Liver (tissue), 9 donors: ENCODE measurements around the gene WFDC2. TPM values are rescaled to one million over a fixed set of nuclear protein-coding genes. Genes with fewer than 3 reads are reported as not detected.

ENCODE experiments used
- DNase-seq: peaks from one replicate; pipeline ENCODE4 v3.0.0-alpha.2; 2017; ENCODE audit warnings: low spot score
- H3K27ac ChIP-seq, 2 donors: one replicate each; pipeline ENCODE4 v1.7.0; 2013; ENCODE audit warnings: inconsistent platforms in 2 of 2, low read length in 2 of 2, control low read depth in 1 of 2, low read depth in 1 of 2, mild to moderate bottlenecking in 1 of 2
- H3K27me3 ChIP-seq, 4 donors: one replicate each; pipeline versions ENCODE4 v1.6.1 to v1.7.0; 2013; ENCODE audit warnings: low read length in 3 of 4, inconsistent platforms in 1 of 4, mild to moderate bottlenecking in 1 of 4, moderate library complexity in 1 of 4; ENCODE audit not compliant: control insufficient read depth in 4 of 4, insufficient read depth in 4 of 4
- H3K36me3 ChIP-seq, 4 donors: one replicate each; pipeline versions ENCODE4 v1.6.1 to v1.7.0; 2013; ENCODE audit warnings: low read length in 3 of 4, mild to moderate bottlenecking in 3 of 4, low read depth in 1 of 4, moderate library complexity in 1 of 4; ENCODE audit not compliant: control insufficient read depth in 4 of 4, insufficient read depth in 3 of 4
- H3K4me1 ChIP-seq, 4 donors: one replicate each; pipeline versions ENCODE4 v1.6.1 to v1.7.0; 2013; ENCODE audit warnings: low read length in 3 of 4, mild to moderate bottlenecking in 3 of 4, moderate library complexity in 1 of 4; ENCODE audit not compliant: control insufficient read depth in 4 of 4, insufficient read depth in 4 of 4
- H3K4me3 ChIP-seq, 3 donors: one replicate each; pipeline versions ENCODE4 v1.6.1 to v1.7.0; 2013; ENCODE audit warnings: low read length in 3 of 3, control low read depth in 1 of 3, low read depth in 1 of 3, mild to moderate bottlenecking in 1 of 3
- H3K9ac ChIP-seq, 2 donors: one replicate each; pipeline ENCODE4 v1.7.0; 2013; ENCODE audit warnings: low read length in 2 of 2, mild to moderate bottlenecking in 2 of 2, moderate library complexity in 2 of 2, control low read depth in 1 of 2, low read depth in 1 of 2
- H3K9me3 ChIP-seq, 4 donors: one replicate each; pipeline versions ENCODE4 v1.6.1 to v1.7.0; 2013; ENCODE audit warnings: low read length in 3 of 4; ENCODE audit not compliant: control insufficient read depth in 4 of 4
- ATF3 ChIP-seq: IDR thresholded peaks from 2 replicates; pipeline ENCODE4 v1.6.1; 2016; ENCODE audit warnings: antibody characterized with exemption
- EGR1 ChIP-seq, 2 donors: IDR thresholded peaks; 2 replicates each; pipeline ENCODE4 v1.6.1; 2016 to 2018; ENCODE audit warnings: antibody characterized with exemption in 2 of 2, low read depth in 2 of 2
- FOXA2 ChIP-seq: IDR thresholded peaks from 2 replicates; pipeline ENCODE4 v1.6.1; 2016; ENCODE audit warnings: antibody characterized with exemption
- GABPA ChIP-seq, 2 donors: IDR thresholded peaks in 1 of 2; conservative IDR thresholded peaks in 1 of 2; 2 replicates each; pipeline ENCODE4 v1.6.1; 2016; ENCODE audit warnings: antibody characterized with exemption in 2 of 2, mild to moderate bottlenecking in 1 of 2, moderate library complexity in 1 of 2
- HNF4A ChIP-seq, 2 donors: conservative IDR thresholded peaks; 2 replicates each; pipeline ENCODE4 v1.6.1; 2016; ENCODE audit warnings: antibody characterized with exemption in 2 of 2, mild to moderate bottlenecking in 2 of 2
- HNF4G ChIP-seq: IDR thresholded peaks from 2 replicates; pipeline ENCODE4 v1.6.1; 2016; ENCODE audit warnings: antibody characterized with exemption
- JUND ChIP-seq, 2 donors: IDR thresholded peaks; 2 replicates each; pipeline ENCODE4 v1.6.1; 2016; ENCODE audit warnings: antibody characterized with exemption in 2 of 2
- MAX ChIP-seq: IDR thresholded peaks from 2 replicates; pipeline ENCODE4 v1.6.1; 2016; ENCODE audit warnings: antibody characterized with exemption
- NR2F2 ChIP-seq: IDR thresholded peaks from 2 replicates; pipeline ENCODE4 v1.6.1; 2016; ENCODE audit warnings: antibody characterized with exemption
- RAD21 ChIP-seq, 2 donors: IDR thresholded peaks; 2 replicates each; pipeline ENCODE4 v1.6.1; 2016; ENCODE audit warnings: antibody characterized with exemption in 2 of 2, mild to moderate bottlenecking in 2 of 2
- RXRA ChIP-seq, 2 donors: IDR thresholded peaks; 2 replicates each; pipeline ENCODE4 v1.6.1; 2017 to 2018; ENCODE audit warnings: antibody characterized with exemption in 2 of 2, mild to moderate bottlenecking in 1 of 2
- SP1 ChIP-seq: IDR thresholded peaks from 2 replicates; pipeline ENCODE4 v1.6.1; 2018; ENCODE audit warnings: antibody characterized with exemption, mild to moderate bottlenecking
- TAF1 ChIP-seq: conservative IDR thresholded peaks from 2 replicates; pipeline ENCODE4 v1.6.1; 2016; ENCODE audit warnings: antibody characterized with exemption, mild to moderate bottlenecking
- ZBTB33 ChIP-seq: IDR thresholded peaks from 2 replicates; pipeline ENCODE4 v1.6.1; 2016; ENCODE audit warnings: antibody characterized with exemption
- WGBS: extraction: QIAGEN DNeasy Blood & Tissue Kit; methylation state at CpG from one replicate; pipeline ENCODE4 v1.1.7; 2013; 5-methylcytosine and 5-hydroxymethylcytosine counted together
- polyA plus RNA-seq, 2 donors: library from polyadenylated mRNA; stranded (reverse) in 1 of 2; unstranded in 1 of 2; fragments of 200-250 nt in 1 of 2; fragments of >200 nt in 1 of 2; fragmentation: Nextera tagmentation in 1 of 2; extraction: Ambion mirVana in 1 of 2; gene quantifications; one replicate each; pipeline versions ENCODE4 v1.2.1 to v1.2.3, GENCODE V29; 2013 to 2015
- total RNA-seq, 2 donors: library from RNA; depleted of rRNA; stranded (reverse); fragments of >200 nt; gene quantifications; one replicate each; pipeline ENCODE4 v1.2.3, GENCODE V29; 2014
- TF ChIP-seq, protein P1 (sequence below): fragments of 150-350 bp; IDR thresholded peaks from 2 replicates; pipeline ENCODE4 v1.5.1; 2017; ENCODE audit warnings: improper control_type of control experiment, low read depth, low read length; ENCODE audit not compliant: missing input control
- donor health status: healthy.
- donor health status: healthy.
- donor health status: healthy.
- donor health status: healthy.
- donor health status: healthy.

WFDC2 gene
- total and polyA plus RNA-seq, 4 donors = 1.3 to 1.8 TPM; not detected in 2

DNA sequence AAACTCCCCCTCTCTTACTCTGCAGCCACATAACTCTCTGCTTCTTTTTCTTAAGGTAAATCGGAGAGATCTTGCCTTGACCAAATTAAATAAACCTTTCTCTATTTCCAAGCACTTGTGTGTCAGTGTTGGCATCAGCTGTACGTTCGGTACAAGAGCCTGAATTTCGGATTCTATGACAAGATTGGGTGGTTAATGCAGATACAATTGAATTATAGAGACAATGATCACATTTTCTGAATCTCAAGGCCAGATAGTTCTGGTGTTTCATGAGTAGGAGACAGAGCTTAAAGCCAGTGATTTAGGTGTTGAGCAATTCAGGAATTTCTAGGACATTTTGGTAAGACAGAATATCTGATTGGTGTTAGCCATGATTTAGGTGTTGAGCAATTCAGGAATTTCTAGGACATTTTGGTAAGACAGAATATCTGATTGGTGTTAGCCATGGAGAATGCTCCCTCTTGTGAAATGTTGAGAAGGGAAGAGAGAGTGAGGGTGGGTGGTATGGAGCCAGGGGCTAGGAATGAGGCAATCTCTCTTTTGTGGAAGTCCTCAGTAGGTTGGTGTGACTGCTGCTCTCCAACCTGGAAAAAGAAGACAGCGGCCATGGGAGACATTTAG lies 40.8 kb downstream of the WFDC2 start:
- DNase-seq = no peak

GRCh38 chr20:45515147-45515913 lies 45.8 kb downstream of the WFDC2 start, which contains the start of gene SPINT3:
Gene SPINT3 (minus strand): TSS chr20:45515622. CDS start chr20:45515608, 14 bp downstream.
- no peak for DNase-seq
- no peak within 1 kb of the TSS for H3K27ac ChIP-seq
- H3K4me1 ChIP-seq = no peaks in the 10 kb centered on the region
- H3K4me3 ChIP-seq = no peak within 1 kb of the TSS
- WGBS = 66% methylated on average over 5 of the region's 5 CpGs
- no peaks in the 10 kb centered on the region for H3K27me3 ChIP-seq
- TF ChIP-seq ATF3 (no peak), ZBTB33 (no peak), HNF4G (no peak), NR2F2 (no peak), RAD21 (IDR thresholded peaks at IDR 0.05) (no peak), RXRA (IDR thresholded peaks at IDR 0.05) (no peak), JUND (IDR thresholded peaks at IDR 0.05) (no peak), EGR1 (IDR thresholded peaks at IDR 0.05; ENCODE audit: low read depth in 2 of 2) (no peak), TAF1 (no peak), GABPA (IDR thresholded peaks at IDR 0.05 in 1 of 2, conservative IDR thresholded peaks at IDR 0.05 in 1 of 2) (no peak), MAX (no peak), FOXA2 (no peak)
- TF ChIP-seq, protein P1, sequence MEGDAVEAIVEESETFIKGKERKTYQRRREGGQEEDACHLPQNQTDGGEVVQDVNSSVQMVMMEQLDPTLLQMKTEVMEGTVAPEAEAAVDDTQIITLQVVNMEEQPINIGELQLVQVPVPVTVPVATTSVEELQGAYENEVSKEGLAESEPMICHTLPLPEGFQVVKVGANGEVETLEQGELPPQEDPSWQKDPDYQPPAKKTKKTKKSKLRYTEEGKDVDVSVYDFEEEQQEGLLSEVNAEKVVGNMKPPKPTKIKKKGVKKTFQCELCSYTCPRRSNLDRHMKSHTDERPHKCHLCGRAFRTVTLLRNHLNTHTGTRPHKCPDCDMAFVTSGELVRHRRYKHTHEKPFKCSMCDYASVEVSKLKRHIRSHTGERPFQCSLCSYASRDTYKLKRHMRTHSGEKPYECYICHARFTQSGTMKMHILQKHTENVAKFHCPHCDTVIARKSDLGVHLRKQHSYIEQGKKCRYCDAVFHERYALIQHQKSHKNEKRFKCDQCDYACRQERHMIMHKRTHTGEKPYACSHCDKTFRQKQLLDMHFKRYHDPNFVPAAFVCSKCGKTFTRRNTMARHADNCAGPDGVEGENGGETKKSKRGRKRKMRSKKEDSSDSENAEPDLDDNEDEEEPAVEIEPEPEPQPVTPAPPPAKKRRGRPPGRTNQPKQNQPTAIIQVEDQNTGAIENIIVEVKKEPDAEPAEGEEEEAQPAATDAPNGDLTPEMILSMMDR = no peak
- H3K36me3 ChIP-seq = no peaks in the 10 kb centered on the region
- H3K9ac ChIP-seq = no peak within 1 kb of the TSS
- no peaks in the 10 kb centered on the region for H3K9me3 ChIP-seq

More for the DNA sequence above, 40.8 kb downstream of the WFDC2 start:
- no peaks in the 10 kb centered on the region for H3K4me1 ChIP-seq
- H3K9me3 ChIP-seq = no peaks in the 10 kb centered on the region
- H3K9ac ChIP-seq = no peak overlapping the region
- H3K27ac ChIP-seq = no peak overlapping the region
- H3K27me3 ChIP-seq = peaks cover 0 to 4% (median 0%) of the 10 kb centered on the region in 4 donors
- TF ChIP-seq SP1 (no peak), HNF4A (conservative IDR thresholded peaks at IDR 0.05) (no peak)
- H3K4me3 ChIP-seq = no peak overlapping the region
- no peaks in the 10 kb centered on the region for H3K36me3 ChIP-seq
- 78% methylated on average over 5 of the region's 5 CpGs for WGBS
